Urinary bladder (tissue), 4 donors: ENCODE data around the gene POC5. TPM values are rescaled to one million over a fixed set of nuclear protein-coding genes. Genes with fewer than 3 reads are reported as not detected.
"Not testable (repeated sequence)": the region's sequence is repeated elsewhere in the genome, so short reads cannot be mapped to it uniquely, and the experiment has no call there.

Experiments used
- DNase-seq: peaks from one replicate; pipeline ENCODE4 v3.0.0-alpha.2; 2015; ENCODE audit errors: extremely low spot score
- H3K27ac ChIP-seq: one replicate; pipeline ENCODE4 v1.5.1; 2013; ENCODE audit warnings: low read depth, mild to moderate bottlenecking, moderate library complexity
- H3K36me3 ChIP-seq: one replicate; pipeline ENCODE4 v1.6.1; 2013; ENCODE audit warnings: mild to moderate bottlenecking, moderate library complexity; ENCODE audit not compliant: insufficient read depth
- H3K4me1 ChIP-seq: one replicate; pipeline ENCODE4 v1.6.1; 2013; ENCODE audit warnings: mild to moderate bottlenecking, moderate library complexity; ENCODE audit not compliant: insufficient read depth
- H3K4me3 ChIP-seq: one replicate; pipeline ENCODE4 v1.5.1; 2013; ENCODE audit warnings: low read depth, low read length
- WGBS: extraction: QIAGEN DNeasy Blood & Tissue Kit; methylation state at CpG from one replicate; pipeline ENCODE4 v1.1.7; 2013; 5-methylcytosine and 5-hydroxymethylcytosine counted together
- polyA plus RNA-seq: library from polyadenylated mRNA; stranded (reverse); fragments of 200-250 nt; gene quantifications from one replicate; pipeline ENCODE4 v1.2.3, GENCODE V29; 2013
- total RNA-seq: library from RNA; depleted of rRNA; stranded (reverse); fragments of >200 nt; gene quantifications from one replicate; pipeline ENCODE4 v1.2.3, GENCODE V29; 2014
- donor health status: healthy with polysubstance abuse.
- donor health status: healthy.

The POC5 gene, protein sequence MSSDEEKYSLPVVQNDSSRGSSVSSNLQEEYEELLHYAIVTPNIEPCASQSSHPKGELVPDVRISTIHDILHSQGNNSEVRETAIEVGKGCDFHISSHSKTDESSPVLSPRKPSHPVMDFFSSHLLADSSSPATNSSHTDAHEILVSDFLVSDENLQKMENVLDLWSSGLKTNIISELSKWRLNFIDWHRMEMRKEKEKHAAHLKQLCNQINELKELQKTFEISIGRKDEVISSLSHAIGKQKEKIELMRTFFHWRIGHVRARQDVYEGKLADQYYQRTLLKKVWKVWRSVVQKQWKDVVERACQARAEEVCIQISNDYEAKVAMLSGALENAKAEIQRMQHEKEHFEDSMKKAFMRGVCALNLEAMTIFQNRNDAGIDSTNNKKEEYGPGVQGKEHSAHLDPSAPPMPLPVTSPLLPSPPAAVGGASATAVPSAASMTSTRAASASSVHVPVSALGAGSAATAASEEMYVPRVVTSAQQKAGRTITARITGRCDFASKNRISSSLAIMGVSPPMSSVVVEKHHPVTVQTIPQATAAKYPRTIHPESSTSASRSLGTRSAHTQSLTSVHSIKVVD
- total RNA-seq, result 26.5 TPM
- polyA plus RNA-seq, result 9.2 TPM

GRCh38 chr5:75717082-75717922, at the start of gene POC5:
TSS of gene POC5 (minus strand) at chr5:75717437. CDS start at chr5:75712937, 4,500 bp downstream.
- 11% methylated on average over 51 of the region's 51 CpGs for WGBS
- Histone ChIP-seq H3K27ac (peak within 1 kb of the TSS; percentile 85), H3K4me3 (peak within 1 kb of the TSS; percentile 63), H3K36me3 (peaks cover 2% of the 10 kb centered on the region), H3K4me1 (no peaks in the 10 kb centered on the region)
- DNase-seq, result peak; percentile 89

DNA sequence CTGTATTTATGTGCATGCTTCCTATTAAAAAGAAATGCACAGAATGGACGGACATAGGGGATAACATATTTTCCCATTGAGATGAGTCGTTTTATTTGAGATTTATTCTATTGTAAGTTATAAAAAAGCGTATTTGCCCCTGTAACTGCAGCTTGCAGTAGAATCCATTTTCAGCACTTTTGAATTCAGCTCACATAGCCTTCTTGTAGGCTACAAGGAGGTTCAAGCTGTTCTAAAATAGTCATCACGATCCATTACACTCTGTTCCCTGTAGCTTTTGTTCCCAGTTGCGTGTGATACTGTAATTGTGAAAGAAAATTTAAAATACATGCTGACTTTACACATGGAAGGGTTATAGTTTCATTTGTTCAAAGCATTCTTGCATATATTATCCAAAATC, 40.9 kb upstream of the POC5 start:
- 84% methylated on average over 5 of the region's 5 CpGs for WGBS
- no peak for DNase-seq
- Histone ChIP-seq H3K4me1 (no peaks in the 10 kb centered on the region), H3K36me3 (no peaks in the 10 kb centered on the region), H3K4me3 (no peak overlapping the region), H3K27ac (no peak overlapping the region)

GRCh38 chr5:75756981-75757380, 39.7 kb upstream of the POC5 start:
- H3K4me3 ChIP-seq, result no peak overlapping the region
- no peaks in the 10 kb centered on the region for H3K36me3 ChIP-seq
- no peaks in the 10 kb centered on the region for H3K4me1 ChIP-seq
- no peak overlapping the region for H3K27ac ChIP-seq
- DNase-seq, result no peak

DNA sequence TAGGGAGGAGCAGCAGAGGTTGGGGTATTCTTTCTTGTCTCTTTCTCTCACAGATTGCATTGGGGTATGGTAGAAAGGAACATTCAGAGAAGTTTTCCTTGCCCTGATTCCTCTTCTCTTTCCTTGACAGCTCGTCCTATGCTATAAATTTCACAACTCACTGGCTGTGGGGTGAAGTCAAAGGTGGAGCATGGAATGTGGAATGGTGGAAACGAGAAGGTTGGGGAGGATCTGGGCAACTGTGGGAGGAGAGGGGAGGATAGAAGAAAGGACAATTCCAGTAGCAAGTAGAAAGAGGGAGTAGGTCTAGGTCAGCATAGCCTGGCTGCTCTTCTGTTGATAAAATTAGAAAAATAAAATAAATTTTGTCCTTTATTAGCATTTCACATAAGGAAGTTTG, 39.0 kb upstream of the POC5 start:
- Histone ChIP-seq H3K36me3 (no peaks in the 10 kb centered on the region), H3K4me1 (no peaks in the 10 kb centered on the region), H3K4me3 (no peak overlapping the region), H3K27ac (no peak overlapping the region)
- DNase-seq, result no peak
- 13% methylated on average over 2 of the region's 2 CpGs for WGBS

- 92% methylated on average over 4 of the region's 4 CpGs for WGBS
- H3K27ac ChIP-seq, result no peak overlapping the region
- no peaks in the 10 kb centered on the region for H3K4me1 ChIP-seq
- H3K4me3 ChIP-seq, result no peak overlapping the region
- no peak for DNase-seq
- H3K36me3 ChIP-seq, result no peaks in the 10 kb centered on the region
Observed at GRCh38 chr5:75753182-75753581, 35.9 kb upstream of the POC5 start.

- Histone ChIP-seq H3K27ac (no peak overlapping the region), H3K4me1 (no peaks in the 10 kb centered on the region), H3K4me3 (no peak overlapping the region), H3K36me3 (no peaks in the 10 kb centered on the region)
- no peak for DNase-seq
- WGBS, result 88% methylated on average over 3 of the region's 3 CpGs
Observed at GRCh38 chr5:75744355-75744754, 27.1 kb upstream of the POC5 start.

DNA sequence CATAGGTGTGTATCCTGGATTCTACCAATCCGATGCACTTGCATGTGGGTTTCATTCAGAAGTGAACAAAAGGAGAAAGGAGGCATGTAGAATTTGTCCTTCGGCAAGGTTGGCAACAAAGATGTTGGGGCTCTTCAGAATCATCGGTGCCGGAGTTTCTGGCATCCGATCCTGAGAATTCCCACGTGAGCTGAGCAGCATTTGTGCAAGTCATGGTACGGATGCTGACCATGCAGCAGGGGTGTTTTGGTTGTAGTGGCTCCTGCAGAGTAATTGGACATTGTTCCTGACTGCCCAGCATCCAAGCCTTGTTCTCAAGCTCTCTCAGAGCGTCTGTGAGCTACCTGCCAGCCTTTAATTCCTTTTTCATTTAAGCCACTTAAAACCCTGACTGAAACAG, 19.0 kb upstream of the POC5 start:
- Histone ChIP-seq H3K27ac (no peak overlapping the region), H3K36me3 (no peaks in the 10 kb centered on the region), H3K4me1 (no peaks in the 10 kb centered on the region), H3K4me3 (no peak overlapping the region)
- DNase-seq, result no peak
- WGBS, result 80% methylated on average over 8 of the region's 8 CpGs

GRCh38 chr5:75734913-75735789, 17.9 kb upstream of the POC5 start:
- no peak for DNase-seq
- WGBS, result 36% methylated on average over 6 of the region's 6 CpGs
- Histone ChIP-seq H3K4me1 (no peaks in the 10 kb centered on the region), H3K36me3 (no peaks in the 10 kb centered on the region), H3K4me3 (no peak overlapping the region), H3K27ac (no peak overlapping the region)

GRCh38 chr5:75733767-75734166, 16.5 kb upstream of the POC5 start:
- DNase-seq, result no peak
- Histone ChIP-seq H3K27ac (no peak overlapping the region), H3K4me1 (no peaks in the 10 kb centered on the region), H3K36me3 (no peaks in the 10 kb centered on the region), H3K4me3 (no peak overlapping the region)
- 96% methylated on average over 1 of the region's 1 CpG for WGBS

DNA sequence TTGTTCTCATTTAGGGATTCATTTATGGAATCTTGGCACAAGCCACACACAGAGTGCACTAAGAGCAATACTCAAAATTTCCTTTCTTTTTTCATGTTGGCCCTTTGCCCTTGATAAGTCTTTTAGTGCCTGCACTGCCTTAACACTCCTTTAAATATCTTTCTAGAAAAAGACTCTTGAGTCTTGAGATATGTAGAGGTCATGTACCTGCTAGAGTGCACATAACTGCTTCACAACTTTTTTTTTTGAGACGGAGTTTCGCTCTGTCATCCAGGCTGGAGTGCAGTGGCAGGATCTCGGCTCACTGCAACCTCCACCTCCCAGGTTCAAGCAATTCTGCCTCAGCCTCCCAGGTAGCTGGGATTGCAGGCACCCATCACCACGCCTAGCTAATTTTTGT, 14.3 kb upstream of the POC5 start:
- not testable (repeated sequence) for DNase-seq, H3K4me1 ChIP-seq, H3K4me3 ChIP-seq, H3K36me3 ChIP-seq, H3K27ac ChIP-seq
- WGBS, result 94% methylated on average over 4 of the region's 4 CpGs

- 68% methylated on average over 3 of the region's 3 CpGs for WGBS
- Histone ChIP-seq H3K4me3 (no peak overlapping the region), H3K4me1 (no peaks in the 10 kb centered on the region), H3K36me3 (no peaks in the 10 kb centered on the region), H3K27ac (no peak overlapping the region)
- DNase-seq, result no peak
Observed at GRCh38 chr5:75729321-75729720, 12.1 kb upstream of the POC5 start.

GRCh38 chr5:75727931-75728330, 10.7 kb upstream of the POC5 start:
- H3K4me3 ChIP-seq, result no peak overlapping the region
- DNase-seq, result no peak
- no peaks in the 10 kb centered on the region for H3K4me1 ChIP-seq
- 55% methylated on average over 2 of the region's 2 CpGs for WGBS
- H3K36me3 ChIP-seq, result no peaks in the 10 kb centered on the region
- H3K27ac ChIP-seq, result no peak overlapping the region

GRCh38 chr5:75726224-75726623, 9.0 kb upstream of the POC5 start:
- DNase-seq, H3K4me1 ChIP-seq, H3K36me3 ChIP-seq, H3K4me3 ChIP-seq, H3K27ac ChIP-seq: not testable (repeated sequence)
